ENCODE results near the gene TMEM117.

DNA sequence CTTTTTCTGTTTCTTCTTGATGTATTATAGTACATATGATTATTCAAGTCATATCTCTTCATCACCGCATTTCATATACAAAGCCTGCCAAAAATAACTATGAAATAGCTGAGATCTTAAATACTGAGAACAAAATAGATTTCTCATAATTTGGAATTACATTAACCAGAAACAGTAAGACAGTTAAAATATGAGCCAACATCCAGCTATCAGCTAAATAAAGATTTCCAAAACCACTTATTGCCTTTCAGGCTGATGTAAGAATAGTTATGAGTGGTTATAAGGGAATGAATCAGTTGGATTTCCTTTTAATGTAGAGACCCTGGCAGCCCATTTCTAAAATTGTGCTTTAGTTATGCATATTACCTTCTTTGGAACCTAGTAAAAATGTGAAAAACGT is 47.4 kb downstream of the TMEM117 start:
- TF ChIP-seq, protein P1, sequence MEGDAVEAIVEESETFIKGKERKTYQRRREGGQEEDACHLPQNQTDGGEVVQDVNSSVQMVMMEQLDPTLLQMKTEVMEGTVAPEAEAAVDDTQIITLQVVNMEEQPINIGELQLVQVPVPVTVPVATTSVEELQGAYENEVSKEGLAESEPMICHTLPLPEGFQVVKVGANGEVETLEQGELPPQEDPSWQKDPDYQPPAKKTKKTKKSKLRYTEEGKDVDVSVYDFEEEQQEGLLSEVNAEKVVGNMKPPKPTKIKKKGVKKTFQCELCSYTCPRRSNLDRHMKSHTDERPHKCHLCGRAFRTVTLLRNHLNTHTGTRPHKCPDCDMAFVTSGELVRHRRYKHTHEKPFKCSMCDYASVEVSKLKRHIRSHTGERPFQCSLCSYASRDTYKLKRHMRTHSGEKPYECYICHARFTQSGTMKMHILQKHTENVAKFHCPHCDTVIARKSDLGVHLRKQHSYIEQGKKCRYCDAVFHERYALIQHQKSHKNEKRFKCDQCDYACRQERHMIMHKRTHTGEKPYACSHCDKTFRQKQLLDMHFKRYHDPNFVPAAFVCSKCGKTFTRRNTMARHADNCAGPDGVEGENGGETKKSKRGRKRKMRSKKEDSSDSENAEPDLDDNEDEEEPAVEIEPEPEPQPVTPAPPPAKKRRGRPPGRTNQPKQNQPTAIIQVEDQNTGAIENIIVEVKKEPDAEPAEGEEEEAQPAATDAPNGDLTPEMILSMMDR (IDR thresholded peaks at IDR 0.05; ENCODE audit: low read depth, low read length) = no peak
- TF ChIP-seq EZH2phosphoT487 (IDR thresholded peaks at IDR 0.05; ENCODE audit: low read depth) = no peak
